SK-N-SH (cell line): ENCODE data around the gene NANOS3. TPM values are rescaled to one million over a fixed set of nuclear protein-coding genes. Genes with fewer than 3 reads are reported as not detected.

ENCODE experiments used
- CTCF ChIA-PET: fragments of 300-600, 350-600 bp; formaldehyde crosslinking; extraction: SDS; loops from one replicate; lab custom pipeline; 2021; lab: Yijun Ruan, JAX
- POLR2A ChIA-PET: fragments of 350-600 bp; sonication (Branson Sonifier 250); formaldehyde crosslinking; extraction: SDS; loops from one replicate; lab custom pipeline; 2020; ENCODE audit warnings: antibody characterized with exemption, inconsistent platforms; lab: Yijun Ruan, JAX
- DNase-seq: peaks from one replicate; pipeline ENCODE4 v3.0.0; 2012
- H2AFZ ChIP-seq: fragments of 200-600 bp; sonication (generic); 2 replicates; pipeline ENCODE4 v1.8.1; 2016; ENCODE audit warnings: antibody characterized with exemption, mild to moderate bottlenecking, low read depth
- H3F3A ChIP-seq: fragments of 200-600 bp; sonication (generic); replicated peaks from 2 replicates; pipeline ENCODE3; 2016; ENCODE audit warnings: antibody characterized with exemption, mild to moderate bottlenecking; ENCODE audit not compliant: insufficient read depth
- H3K27ac ChIP-seq, 2 experiments: fragments of 200-500 bp in 1 of 2; fragments of 200-600 bp in 1 of 2; sonication (Bioruptor generic) in 1 of 2; sonication (generic), shearing (Covaris generic) in 1 of 2; 2 replicates each; pipeline versions ENCODE4 v1.5.1 to v1.6.1; 2014 to 2016; ENCODE audit warnings: low read depth in 2 of 2, inconsistent platforms in 1 of 2, low read length in 1 of 2, mild to moderate bottlenecking in 1 of 2, mixed read lengths in 1 of 2
- H3K27me3 ChIP-seq: fragments of 200-600 bp; sonication (generic), shearing (Covaris generic); 2 replicates; pipeline ENCODE4 v1.6.1; 2016; ENCODE audit warnings: mixed run types; ENCODE audit not compliant: insufficient read depth
- H3K36me3 ChIP-seq, 2 experiments: fragments of 200-500 bp in 1 of 2; fragments of 200-600 bp in 1 of 2; sonication (Bioruptor generic) in 1 of 2; sonication (generic) in 1 of 2; replicated peaks in 1 of 2; 2 replicates each; pipeline versions ENCODE3 to v1.5.1; 2014 to 2016; ENCODE audit warnings: low read length in 1 of 2, mild to moderate bottlenecking in 1 of 2; ENCODE audit not compliant: insufficient read depth in 2 of 2, control insufficient read depth in 1 of 2
- H3K4me1 ChIP-seq, 2 experiments: fragments of 200-500 bp in 1 of 2; fragments of 200-600 bp in 1 of 2; sonication (Bioruptor generic) in 1 of 2; sonication (generic), shearing (Covaris generic) in 1 of 2; 2 replicates each; pipeline versions ENCODE4 v1.5.1 to v1.6.1; 2014 to 2016; ENCODE audit warnings: low read depth in 1 of 2, low read length in 1 of 2, mixed run types in 1 of 2; ENCODE audit not compliant: insufficient read depth in 2 of 2, control insufficient read depth in 1 of 2
- H3K4me2 ChIP-seq: fragments of 200-600 bp; sonication (generic), shearing (Covaris generic); 2 replicates; pipeline ENCODE4 v1.6.1; 2017; ENCODE audit warnings: mixed run types
- H3K4me3 ChIP-seq, 2 experiments: fragments of 200-500 bp in 1 of 2; fragments of 200-600 bp in 1 of 2; sonication (Bioruptor generic) in 1 of 2; sonication (generic), shearing (Covaris generic) in 1 of 2; 2 replicates each; pipeline versions ENCODE4 v1.5.1 to v1.8.1; 2014 to 2016; ENCODE audit warnings: low read depth in 2 of 2, inconsistent platforms in 1 of 2, low read length in 1 of 2, mild to moderate bottlenecking in 1 of 2, mixed read lengths in 1 of 2, moderate library complexity in 1 of 2
- H3K79me2 ChIP-seq: fragments of 200-600 bp; sonication (generic); 2 replicates; pipeline ENCODE4 v1.8.1; 2017; ENCODE audit warnings: mild to moderate bottlenecking; ENCODE audit not compliant: insufficient read depth
- H3K9ac ChIP-seq: fragments of 200-600 bp; sonication (generic); 2 replicates; pipeline ENCODE4 v1.6.1; 2017; ENCODE audit warnings: mixed run types
- H3K9me2 ChIP-seq: fragments of 200-600 bp; sonication (generic); 2 replicates; pipeline ENCODE4 v1.6.1; 2017; ENCODE audit warnings: mixed run types
- H3K9me3 ChIP-seq: fragments of 200-600 bp; sonication (generic); 2 replicates; pipeline ENCODE4 v1.6.1; 2017; ENCODE audit warnings: mixed run types, mild to moderate bottlenecking, moderate library complexity
- H4K20me1 ChIP-seq: fragments of 200-600 bp; sonication (generic); 2 replicates; pipeline ENCODE4 v1.6.1; 2017; ENCODE audit warnings: mild to moderate bottlenecking, mixed run types; ENCODE audit not compliant: insufficient read depth
- CHD2 ChIP-seq: fragments of 150-350 bp; IDR thresholded peaks from 2 replicates; pipeline ENCODE4 v1.6.1; 2018; ENCODE audit warnings: low read length; ENCODE audit not compliant: partially characterized antibody
- ELF1 ChIP-seq: IDR thresholded peaks from 2 replicates; pipeline ENCODE4 v1.4.0; 2012
- FOXJ3 ChIP-seq: sonication (generic); formaldehyde crosslinking; IDR thresholded peaks from 2 replicates; pipeline ENCODE4 v1.5.1; 2020; ENCODE audit warnings: mild to moderate bottlenecking, missing genetic modification reagents
- FOXM1 ChIP-seq: IDR thresholded peaks from 2 replicates; pipeline ENCODE4 v1.4.0; 2012; ENCODE audit warnings: low read depth, mild to moderate bottlenecking
- GABPA ChIP-seq: IDR thresholded peaks from 2 replicates; pipeline ENCODE4 v1.4.0; 2012; ENCODE audit warnings: low read depth, mild to moderate bottlenecking
- GATA2 ChIP-seq: sonication (generic); formaldehyde crosslinking; IDR thresholded peaks from 2 replicates; pipeline ENCODE4 v1.5.0; 2020; ENCODE audit warnings: mild to moderate bottlenecking, missing genetic modification reagents
- JUND ChIP-seq: IDR thresholded peaks from 2 replicates; pipeline ENCODE4 v1.4.0; 2012
- MEF2A ChIP-seq: IDR thresholded peaks from 2 replicates; pipeline ENCODE4 v1.4.0; 2012; ENCODE audit warnings: low read depth, borderline replicate concordance
- NRF1 ChIP-seq: IDR thresholded peaks from 2 replicates; pipeline ENCODE4 v1.6.1; 2012; ENCODE audit warnings: low read depth, mild to moderate bottlenecking, low read length
- POLR2AphosphoS5 ChIP-seq: IDR thresholded peaks from 2 replicates; pipeline ENCODE4 v1.6.1; 2012; ENCODE audit warnings: low read depth, low read length
- SMC3 ChIP-seq: IDR thresholded peaks from 2 replicates; pipeline ENCODE4 v1.6.1; 2012; ENCODE audit warnings: low read depth, low read length, improper control_type of control experiment
- TAF1 ChIP-seq: IDR thresholded peaks from 2 replicates; pipeline ENCODE4 v1.6.1; 2012; ENCODE audit warnings: low read depth, mild to moderate bottlenecking, low read length, moderate library complexity, borderline replicate concordance
- YY1 ChIP-seq: IDR thresholded peaks from 2 replicates; pipeline ENCODE4 v1.4.0; 2012; ENCODE audit warnings: low read depth, mild to moderate bottlenecking
- WGBS: methylation state at CpG from one replicate; pipeline ENCODE4 v1.1.6; 2017; ENCODE audit warnings: low lambda C conversion rate; 5-methylcytosine and 5-hydroxymethylcytosine counted together
- polyA plus RNA-seq, 3 experiments: library from polyadenylated mRNA; depleted of rRNA; stranded (reverse); fragments of >200 nt; gene quantifications; 2 replicates each; pipeline ENCODE4 v1.2.3, GENCODE V29; 2012
- TF ChIP-seq, protein P1 (sequence below): IDR thresholded peaks from 2 replicates; pipeline ENCODE4; 2012
- TF ChIP-seq, protein P2 (sequence below): IDR thresholded peaks from 2 replicates; pipeline ENCODE4 v1.6.1; 2012; ENCODE audit warnings: mild to moderate bottlenecking, low read depth, low read length, moderate library complexity
- TF ChIP-seq, protein P3 (sequence below): IDR thresholded peaks from 2 replicates; pipeline ENCODE4 v1.4.0; 2012; ENCODE audit warnings: low read depth

The NANOS3 gene
- polyA plus RNA-seq, 1 of the 3 experiments (the other 2 are of a cell fraction): 0.53 TPM

DNA sequence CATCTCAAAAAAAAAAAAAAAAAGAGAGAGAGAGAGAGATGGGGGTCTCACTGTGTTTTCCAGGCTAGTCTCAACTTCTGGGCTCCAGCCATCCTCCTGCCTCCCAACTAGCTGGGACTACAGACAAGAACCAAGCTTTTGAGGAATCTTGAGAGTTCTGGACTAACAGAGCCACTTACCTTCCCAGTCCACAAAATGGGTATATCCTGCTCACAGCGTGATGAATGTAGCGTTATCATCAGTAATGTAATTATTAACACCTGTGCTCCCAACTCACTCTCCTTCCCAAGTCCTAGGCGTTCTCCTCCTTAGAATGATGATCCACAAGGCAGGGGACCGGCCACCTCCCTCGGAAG, 4.6 kb upstream of the NANOS3 start:
- WGBS: 88% methylated on average over 5 of the region's 5 CpGs
- no peak overlapping the region for H3K9ac ChIP-seq
- no peaks in the 10 kb centered on the region for H3K9me2 ChIP-seq
- no peaks in the 10 kb centered on the region for H3K9me3 ChIP-seq
- POLR2A ChIA-PET: no interaction called here
- no peaks in the 10 kb centered on the region for H3K27me3 ChIP-seq
- H4K20me1 ChIP-seq: no peaks in the 10 kb centered on the region
- no peak overlapping the region for H3K4me2 ChIP-seq
- no peak overlapping the region for H3K27ac ChIP-seq
- peaks cover 9% of the 10 kb centered on the region for H3F3A ChIP-seq
- H3K36me3 ChIP-seq: no peaks in the 10 kb centered on the region
- H2AFZ ChIP-seq: no peak overlapping the region
- H3K4me1 ChIP-seq: peaks cover 0 to 11% of the 10 kb centered on the region in 2 experiments; a peak in 1 of 4 replicates
- no peak overlapping the region for H3K4me3 ChIP-seq
- peaks cover 5% of the 10 kb centered on the region; the same call in 1 of the 2 replicates for H3K79me2 ChIP-seq
- CTCF ChIA-PET: interaction anchor here (1.8 to 13.8 kb wide), 3 partner anchors 10 to 199 kb away, joined by 4 to 146 read pairs (median 6); partner anchors contain the start of genes IL27RA and MISP3
- DNase-seq: peak; percentile 32
- TF ChIP-seq POLR2AphosphoS5 (no peak), JUND (no peak), CHD2 (no peak), SMC3 (no peak), MEF2A (no peak), GATA2 (CRISPR knock-in tag) (no peak)
- TF ChIP-seq, protein P1, sequence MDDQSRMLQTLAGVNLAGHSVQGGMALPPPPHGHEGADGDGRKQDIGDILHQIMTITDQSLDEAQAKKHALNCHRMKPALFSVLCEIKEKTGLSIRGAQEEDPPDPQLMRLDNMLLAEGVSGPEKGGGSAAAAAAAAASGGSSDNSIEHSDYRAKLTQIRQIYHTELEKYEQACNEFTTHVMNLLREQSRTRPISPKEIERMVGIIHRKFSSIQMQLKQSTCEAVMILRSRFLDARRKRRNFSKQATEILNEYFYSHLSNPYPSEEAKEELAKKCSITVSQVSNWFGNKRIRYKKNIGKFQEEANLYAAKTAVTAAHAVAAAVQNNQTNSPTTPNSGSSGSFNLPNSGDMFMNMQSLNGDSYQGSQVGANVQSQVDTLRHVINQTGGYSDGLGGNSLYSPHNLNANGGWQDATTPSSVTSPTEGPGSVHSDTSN: no peak
- TF ChIP-seq, protein P2, sequence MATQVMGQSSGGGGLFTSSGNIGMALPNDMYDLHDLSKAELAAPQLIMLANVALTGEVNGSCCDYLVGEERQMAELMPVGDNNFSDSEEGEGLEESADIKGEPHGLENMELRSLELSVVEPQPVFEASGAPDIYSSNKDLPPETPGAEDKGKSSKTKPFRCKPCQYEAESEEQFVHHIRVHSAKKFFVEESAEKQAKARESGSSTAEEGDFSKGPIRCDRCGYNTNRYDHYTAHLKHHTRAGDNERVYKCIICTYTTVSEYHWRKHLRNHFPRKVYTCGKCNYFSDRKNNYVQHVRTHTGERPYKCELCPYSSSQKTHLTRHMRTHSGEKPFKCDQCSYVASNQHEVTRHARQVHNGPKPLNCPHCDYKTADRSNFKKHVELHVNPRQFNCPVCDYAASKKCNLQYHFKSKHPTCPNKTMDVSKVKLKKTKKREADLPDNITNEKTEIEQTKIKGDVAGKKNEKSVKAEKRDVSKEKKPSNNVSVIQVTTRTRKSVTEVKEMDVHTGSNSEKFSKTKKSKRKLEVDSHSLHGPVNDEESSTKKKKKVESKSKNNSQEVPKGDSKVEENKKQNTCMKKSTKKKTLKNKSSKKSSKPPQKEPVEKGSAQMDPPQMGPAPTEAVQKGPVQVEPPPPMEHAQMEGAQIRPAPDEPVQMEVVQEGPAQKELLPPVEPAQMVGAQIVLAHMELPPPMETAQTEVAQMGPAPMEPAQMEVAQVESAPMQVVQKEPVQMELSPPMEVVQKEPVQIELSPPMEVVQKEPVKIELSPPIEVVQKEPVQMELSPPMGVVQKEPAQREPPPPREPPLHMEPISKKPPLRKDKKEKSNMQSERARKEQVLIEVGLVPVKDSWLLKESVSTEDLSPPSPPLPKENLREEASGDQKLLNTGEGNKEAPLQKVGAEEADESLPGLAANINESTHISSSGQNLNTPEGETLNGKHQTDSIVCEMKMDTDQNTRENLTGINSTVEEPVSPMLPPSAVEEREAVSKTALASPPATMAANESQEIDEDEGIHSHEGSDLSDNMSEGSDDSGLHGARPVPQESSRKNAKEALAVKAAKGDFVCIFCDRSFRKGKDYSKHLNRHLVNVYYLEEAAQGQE: no peak

DNA sequence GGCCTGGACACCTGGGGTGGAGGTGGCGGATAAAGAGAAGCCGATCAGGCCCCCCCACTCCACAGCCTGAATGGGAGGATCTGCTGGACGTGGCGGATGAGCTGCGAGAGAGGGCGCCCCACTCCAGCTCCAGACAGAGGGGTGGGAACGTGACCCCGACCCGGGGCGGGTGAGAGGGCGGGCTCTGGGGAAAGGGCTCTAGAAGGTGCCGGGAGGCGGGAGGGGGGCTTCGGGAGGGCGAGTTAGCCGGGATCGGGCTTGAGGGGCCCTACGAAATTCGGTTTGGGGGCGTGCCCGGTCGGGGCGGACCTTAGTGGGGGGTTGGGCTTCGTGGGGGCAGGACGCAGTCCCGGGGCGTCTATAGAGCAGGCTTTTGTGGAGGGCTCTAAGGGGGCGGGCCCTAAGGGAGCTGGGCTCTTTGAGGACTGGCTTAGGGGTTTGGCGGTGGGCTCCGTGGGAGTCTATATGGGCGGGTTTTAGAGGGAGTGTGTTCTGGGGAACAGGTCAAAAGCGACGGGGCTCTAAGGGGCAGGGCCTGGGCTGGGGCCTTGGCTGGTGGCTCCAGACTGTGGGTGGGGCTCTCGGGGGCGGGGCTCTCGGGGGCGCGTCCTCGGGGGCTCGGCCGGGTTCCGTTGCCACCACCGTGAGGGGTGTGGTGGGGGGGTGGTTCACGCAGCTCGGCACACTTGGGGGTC, 4.1 kb upstream of the NANOS3 start:
- Histone ChIP-seq H3K27me3 (no peaks in the 10 kb centered on the region), H3K27ac (no peak overlapping the region), H3K9me2 (no peaks in the 10 kb centered on the region), H3K36me3 (no peaks in the 10 kb centered on the region), H3F3A (peaks cover 9% of the 10 kb centered on the region), H3K9ac (no peak overlapping the region), H3K4me2 (no peak overlapping the region), H4K20me1 (no peaks in the 10 kb centered on the region), H2AFZ (no peak overlapping the region), H3K79me2 (peaks cover 5% of the 10 kb centered on the region; the same call in 1 of the 2 replicates), H3K4me3 (no peak overlapping the region), H3K9me3 (no peaks in the 10 kb centered on the region), H3K4me1 (peaks cover 0 to 11% of the 10 kb centered on the region in 2 experiments; a peak in 1 of 4 replicates)
- WGBS: 92% methylated on average over 40 of the region's 45 CpGs
- ChIA-PET CTCF (interaction anchor here (1.8 to 13.8 kb wide), 3 partner anchors 10 to 199 kb away, joined by 4 to 146 read pairs (median 6); partner anchors contain the start of genes IL27RA and MISP3), POLR2A (no interaction called here)
- peak; percentile 43 for DNase-seq
- TF ChIP-seq GABPA (no peak), FOXJ3 (no peak), NRF1 (no peak), FOXM1 (no peak), ELF1 (no peak), YY1 (no peak), TAF1 (no peak), MEF2A (no peak)
- TF ChIP-seq, protein P2: no peak
- TF ChIP-seq, protein P3, sequence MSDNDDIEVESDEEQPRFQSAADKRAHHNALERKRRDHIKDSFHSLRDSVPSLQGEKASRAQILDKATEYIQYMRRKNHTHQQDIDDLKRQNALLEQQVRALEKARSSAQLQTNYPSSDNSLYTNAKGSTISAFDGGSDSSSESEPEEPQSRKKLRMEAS: no peak
